ENCODE measurements around the gene RNF138.

Gene RNF138

GRCh38 chr18:32095192-32095899 is 3.7 kb downstream of the RNF138 start:
- Histone ChIP-seq H3K9ac (ENCODE audit: low read depth in 1 of 2, low read length in 2 of 2) (no peak overlapping the region), H3K4me3 (ENCODE audit: low read depth in 1 of 2, low read length in 2 of 2) (no peak overlapping the region), H3K27me3 (ENCODE audit: control insufficient read depth in 1 of 2, insufficient read depth in 2 of 2, low read length in 2 of 2) (no peaks in the 10 kb centered on the region), H3K36me3 (ENCODE audit: control insufficient read depth in 1 of 2, insufficient read depth in 2 of 2, low read length in 2 of 2) (no peaks in the 10 kb centered on the region), H3K27ac (ENCODE audit: low read depth, low read length) (no peak overlapping the region), H3K4me1 (ENCODE audit: control insufficient read depth in 1 of 2, insufficient read depth in 2 of 2, low read length in 2 of 2) (peaks cover 26 to 34% of the 10 kb centered on the region in 2 donors), H3K9me3 (ENCODE audit: control insufficient read depth in 1 of 2, low read length in 2 of 2) (no peaks in the 10 kb centered on the region)

- peaks cover 26 to 30% of the 10 kb centered on the region in 2 donors for H3K4me1 ChIP-seq (ENCODE audit: control insufficient read depth in 1 of 2, insufficient read depth in 2 of 2, low read length in 2 of 2)
- no peaks in the 10 kb centered on the region for H3K36me3 ChIP-seq (ENCODE audit: control insufficient read depth in 1 of 2, insufficient read depth in 2 of 2, low read length in 2 of 2)
- H3K27ac ChIP-seq (ENCODE audit: low read depth, low read length) = no peak overlapping the region
- H3K9ac ChIP-seq (ENCODE audit: low read depth in 1 of 2, low read length in 2 of 2) = no peak overlapping the region
- no peaks in the 10 kb centered on the region for H3K9me3 ChIP-seq (ENCODE audit: control insufficient read depth in 1 of 2, low read length in 2 of 2)
- H3K4me3 ChIP-seq (ENCODE audit: low read depth in 1 of 2, low read length in 2 of 2) = no peak overlapping the region
- H3K27me3 ChIP-seq (ENCODE audit: control insufficient read depth in 1 of 2, insufficient read depth in 2 of 2, low read length in 2 of 2) = no peaks in the 10 kb centered on the region
Observed at GRCh38 chr18:32095900-32096229, 4.2 kb downstream of the RNF138 start.

DNA sequence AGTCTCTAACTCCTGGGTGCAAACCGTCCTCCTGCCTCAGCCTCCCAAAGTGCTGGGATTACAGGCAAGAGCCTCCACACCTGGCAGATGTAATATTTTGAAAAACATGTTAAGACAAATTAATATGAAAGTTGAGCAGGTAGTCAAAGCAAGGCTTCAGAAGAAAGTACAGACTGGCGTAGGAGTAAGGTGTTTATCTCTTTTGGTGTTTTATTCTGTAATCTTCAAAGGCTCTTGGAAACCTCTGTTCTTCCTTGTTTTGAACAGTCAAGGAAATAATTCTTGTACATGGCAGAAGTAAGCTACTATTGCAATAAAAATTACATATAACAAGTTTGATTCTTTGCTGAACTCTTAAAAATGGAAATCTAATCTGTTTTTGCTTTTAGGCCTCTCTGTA is 5.3 kb downstream of the RNF138 start:
- H3K9ac ChIP-seq (ENCODE audit: low read depth in 1 of 2, low read length in 2 of 2) = no peak overlapping the region
- H3K27me3 ChIP-seq (ENCODE audit: control insufficient read depth in 1 of 2, insufficient read depth in 2 of 2, low read length in 2 of 2) = no peaks in the 10 kb centered on the region
- no peak overlapping the region for H3K27ac ChIP-seq (ENCODE audit: low read depth, low read length)
- H3K9me3 ChIP-seq (ENCODE audit: control insufficient read depth in 1 of 2, low read length in 2 of 2) = no peaks in the 10 kb centered on the region
- H3K36me3 ChIP-seq (ENCODE audit: control insufficient read depth in 1 of 2, insufficient read depth in 2 of 2, low read length in 2 of 2) = no peaks in the 10 kb centered on the region
- no peak overlapping the region for H3K4me3 ChIP-seq (ENCODE audit: low read depth in 1 of 2, low read length in 2 of 2)
- H3K4me1 ChIP-seq (ENCODE audit: control insufficient read depth in 1 of 2, insufficient read depth in 2 of 2, low read length in 2 of 2) = peaks cover 26 to 27% of the 10 kb centered on the region in 2 donors

DNA sequence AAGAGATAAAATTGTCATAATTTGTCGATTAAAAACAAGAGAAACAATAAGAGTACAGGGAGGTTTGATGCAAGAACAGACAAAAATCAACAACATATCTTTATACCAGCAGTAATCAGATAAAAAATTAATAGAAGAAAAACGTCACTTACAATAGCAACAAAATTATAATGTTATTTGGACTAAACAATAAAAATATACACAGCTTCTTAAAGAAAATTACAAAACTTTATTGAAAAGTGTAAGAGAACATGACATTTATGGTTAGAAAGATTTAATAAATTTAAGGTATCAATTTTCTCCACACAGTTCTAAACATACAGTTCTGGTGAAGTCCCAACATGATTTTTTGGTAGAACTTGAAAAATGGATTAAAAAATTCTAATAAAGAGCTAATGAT is 12.8 kb downstream of the RNF138 start:
- Histone ChIP-seq H3K9me3 (ENCODE audit: control insufficient read depth in 1 of 2, low read length in 2 of 2) (no peaks in the 10 kb centered on the region), H3K27me3 (ENCODE audit: control insufficient read depth in 1 of 2, insufficient read depth in 2 of 2, low read length in 2 of 2) (no peaks in the 10 kb centered on the region), H3K36me3 (ENCODE audit: control insufficient read depth in 1 of 2, insufficient read depth in 2 of 2, low read length in 2 of 2) (peaks cover 0 to 3% of the 10 kb centered on the region in 2 donors), H3K4me3 (ENCODE audit: low read depth in 1 of 2, low read length in 2 of 2) (no peak overlapping the region), H3K9ac (ENCODE audit: low read depth in 1 of 2, low read length in 2 of 2) (no peak overlapping the region), H3K4me1 (ENCODE audit: control insufficient read depth in 1 of 2, insufficient read depth in 2 of 2, low read length in 2 of 2) (no peaks in the 10 kb centered on the region), H3K27ac (ENCODE audit: low read depth, low read length) (no peak overlapping the region)

- no peaks in the 10 kb centered on the region for H3K27me3 ChIP-seq (ENCODE audit: control insufficient read depth in 1 of 2, insufficient read depth in 2 of 2, low read length in 2 of 2)
- H3K27ac ChIP-seq (ENCODE audit: low read depth, low read length) = no peak overlapping the region
- H3K4me3 ChIP-seq (ENCODE audit: low read depth in 1 of 2, low read length in 2 of 2) = no peak overlapping the region
- H3K9ac ChIP-seq (ENCODE audit: low read depth in 1 of 2, low read length in 2 of 2) = no peak overlapping the region
- no peaks in the 10 kb centered on the region for H3K9me3 ChIP-seq (ENCODE audit: control insufficient read depth in 1 of 2, low read length in 2 of 2)
- H3K4me1 ChIP-seq (ENCODE audit: control insufficient read depth in 1 of 2, insufficient read depth in 2 of 2, low read length in 2 of 2) = no peaks in the 10 kb centered on the region
- peaks cover 4 to 17% of the 10 kb centered on the region in 2 donors for H3K36me3 ChIP-seq (ENCODE audit: control insufficient read depth in 1 of 2, insufficient read depth in 2 of 2, low read length in 2 of 2)
Observed at GRCh38 chr18:32110005-32110404, 18.3 kb downstream of the RNF138 start.

DNA sequence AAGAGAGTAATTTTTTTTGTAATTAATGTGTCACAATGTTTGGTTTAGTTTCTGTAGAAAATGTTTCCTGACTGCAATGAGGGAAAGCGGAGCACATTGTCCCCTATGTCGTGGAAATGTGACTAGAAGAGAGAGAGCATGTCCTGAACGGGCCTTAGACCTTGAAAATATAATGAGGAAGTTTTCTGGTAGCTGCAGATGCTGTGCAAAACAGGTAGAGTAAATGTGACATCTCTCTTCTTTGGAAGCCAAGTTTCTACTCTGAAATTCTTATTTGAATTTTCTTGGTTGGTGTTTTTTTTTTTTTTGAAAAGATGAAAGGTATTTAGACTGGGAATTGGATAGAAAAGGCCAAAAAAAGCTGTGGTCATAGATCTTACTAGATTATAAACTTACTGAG is 20.0 kb downstream of the RNF138 start:
- Histone ChIP-seq H3K4me3 (ENCODE audit: low read depth in 1 of 2, low read length in 2 of 2) (no peak overlapping the region), H3K27me3 (ENCODE audit: control insufficient read depth in 1 of 2, insufficient read depth in 2 of 2, low read length in 2 of 2) (no peaks in the 10 kb centered on the region), H3K36me3 (ENCODE audit: control insufficient read depth in 1 of 2, insufficient read depth in 2 of 2, low read length in 2 of 2) (peaks cover 4 to 32% of the 10 kb centered on the region in 2 donors), H3K9ac (ENCODE audit: low read depth in 1 of 2, low read length in 2 of 2) (no peak overlapping the region), H3K27ac (ENCODE audit: low read depth, low read length) (no peak overlapping the region), H3K9me3 (ENCODE audit: control insufficient read depth in 1 of 2, low read length in 2 of 2) (no peaks in the 10 kb centered on the region), H3K4me1 (ENCODE audit: control insufficient read depth in 1 of 2, insufficient read depth in 2 of 2, low read length in 2 of 2) (no peaks in the 10 kb centered on the region)

DNA sequence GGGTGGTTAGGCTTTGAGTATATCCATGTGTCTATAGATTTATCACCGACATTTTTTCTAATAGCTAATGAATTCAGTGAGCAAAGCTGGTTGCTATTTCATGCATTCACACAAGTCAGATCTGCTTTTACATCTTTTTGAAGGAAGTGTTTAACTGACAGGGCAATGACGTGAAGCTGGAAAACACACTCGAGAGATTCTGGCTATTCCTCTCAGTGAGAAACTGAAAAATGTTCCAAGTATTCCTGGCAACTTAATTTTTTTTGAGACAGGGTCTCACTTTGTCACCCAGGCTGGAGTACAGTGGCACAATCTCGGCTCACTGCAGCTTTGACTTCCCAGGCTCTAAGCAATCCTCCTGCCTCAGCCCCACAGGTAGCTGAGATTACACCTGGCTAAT is 21.2 kb downstream of the RNF138 start:
- Histone ChIP-seq H3K9ac (ENCODE audit: low read depth in 1 of 2, low read length in 2 of 2) (no peak overlapping the region), H3K4me1 (ENCODE audit: control insufficient read depth in 1 of 2, insufficient read depth in 2 of 2, low read length in 2 of 2) (no peaks in the 10 kb centered on the region), H3K27ac (ENCODE audit: low read depth, low read length) (no peak overlapping the region), H3K9me3 (ENCODE audit: control insufficient read depth in 1 of 2, low read length in 2 of 2) (no peaks in the 10 kb centered on the region), H3K4me3 (ENCODE audit: low read depth in 1 of 2, low read length in 2 of 2) (no peak overlapping the region), H3K27me3 (ENCODE audit: control insufficient read depth in 1 of 2, insufficient read depth in 2 of 2, low read length in 2 of 2) (no peaks in the 10 kb centered on the region), H3K36me3 (ENCODE audit: control insufficient read depth in 1 of 2, insufficient read depth in 2 of 2, low read length in 2 of 2) (peaks cover 11 to 42% of the 10 kb centered on the region in 2 donors)

- no peak overlapping the region for H3K27ac ChIP-seq (ENCODE audit: low read depth, low read length)
Observed at GRCh38 chr18:32114293-32114942, 22.7 kb downstream of the RNF138 start.

GRCh38 chr18:32122039-32122438 is 30.4 kb downstream of the RNF138 start:
- no peak overlapping the region for H3K27ac ChIP-seq (ENCODE audit: low read depth, low read length)
- no peaks in the 10 kb centered on the region for H3K27me3 ChIP-seq (ENCODE audit: control insufficient read depth in 1 of 2, insufficient read depth in 2 of 2, low read length in 2 of 2)
- no peaks in the 10 kb centered on the region for H3K9me3 ChIP-seq (ENCODE audit: control insufficient read depth in 1 of 2, low read length in 2 of 2)
- no peak overlapping the region for H3K4me3 ChIP-seq (ENCODE audit: low read depth in 1 of 2, low read length in 2 of 2)
- H3K9ac ChIP-seq (ENCODE audit: low read depth in 1 of 2, low read length in 2 of 2) = no peak overlapping the region
- peaks cover 11 to 35% of the 10 kb centered on the region in 2 donors for H3K36me3 ChIP-seq (ENCODE audit: control insufficient read depth in 1 of 2, insufficient read depth in 2 of 2, low read length in 2 of 2)
- no peaks in the 10 kb centered on the region for H3K4me1 ChIP-seq (ENCODE audit: control insufficient read depth in 1 of 2, insufficient read depth in 2 of 2, low read length in 2 of 2)

More at GRCh38 chr18:32114293-32114942, 22.7 kb downstream of the RNF138 start:
- peaks cover 11 to 48% of the 10 kb centered on the region in 2 donors for H3K36me3 ChIP-seq (ENCODE audit: control insufficient read depth in 1 of 2, insufficient read depth in 2 of 2, low read length in 2 of 2)
- no peak overlapping the region for H3K9ac ChIP-seq (ENCODE audit: low read depth in 1 of 2, low read length in 2 of 2)
- H3K4me3 ChIP-seq (ENCODE audit: low read depth in 1 of 2, low read length in 2 of 2) = no peak overlapping the region
- no peaks in the 10 kb centered on the region for H3K4me1 ChIP-seq (ENCODE audit: control insufficient read depth in 1 of 2, insufficient read depth in 2 of 2, low read length in 2 of 2)
- no peaks in the 10 kb centered on the region for H3K9me3 ChIP-seq (ENCODE audit: control insufficient read depth in 1 of 2, low read length in 2 of 2)
- no peaks in the 10 kb centered on the region for H3K27me3 ChIP-seq (ENCODE audit: control insufficient read depth in 1 of 2, insufficient read depth in 2 of 2, low read length in 2 of 2)

DNA sequence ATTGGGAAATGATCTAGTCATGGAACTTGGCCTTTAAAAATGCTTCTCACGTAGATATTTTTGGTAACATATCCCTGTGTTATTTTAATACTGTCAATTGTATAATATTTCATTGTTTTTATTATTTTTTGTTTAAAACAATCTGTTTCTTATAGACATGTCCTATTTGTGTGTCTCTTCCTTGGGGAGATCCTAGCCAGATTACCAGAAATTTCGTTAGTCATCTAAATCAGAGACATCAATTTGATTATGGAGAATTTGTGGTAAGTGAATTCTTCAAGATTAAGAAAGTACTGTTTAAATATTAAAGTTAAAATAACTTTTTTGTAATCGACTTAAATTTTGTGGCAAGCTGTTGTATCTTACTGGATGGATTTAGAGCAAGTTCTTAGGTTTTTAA is 34.9 kb downstream of the RNF138 start:
- H3K27me3 ChIP-seq (ENCODE audit: control insufficient read depth in 1 of 2, insufficient read depth in 2 of 2, low read length in 2 of 2) = no peaks in the 10 kb centered on the region
- no peak overlapping the region for H3K4me3 ChIP-seq (ENCODE audit: low read depth in 1 of 2, low read length in 2 of 2)
- H3K36me3 ChIP-seq (ENCODE audit: control insufficient read depth in 1 of 2, insufficient read depth in 2 of 2, low read length in 2 of 2) = peaks cover 10 to 42% of the 10 kb centered on the region in 2 donors
- no peak overlapping the region for H3K27ac ChIP-seq (ENCODE audit: low read depth, low read length)
- H3K4me1 ChIP-seq (ENCODE audit: control insufficient read depth in 1 of 2, insufficient read depth in 2 of 2, low read length in 2 of 2) = no peaks in the 10 kb centered on the region
- H3K9ac ChIP-seq (ENCODE audit: low read depth in 1 of 2, low read length in 2 of 2) = no peak overlapping the region
- H3K9me3 ChIP-seq (ENCODE audit: control insufficient read depth in 1 of 2, low read length in 2 of 2) = no peaks in the 10 kb centered on the region

All from duodenal mucosa (tissue), 2 donors.